GM10248 (cell line): ENCODE measurements around the gene HUNK.

ENCODE experiments used
- CTCF ChIA-PET: fragments of 300-600 bp; sonication (Branson Sonifier 250); formaldehyde crosslinking; extraction: SDS; loops from one replicate; lab custom pipeline; 2021; ENCODE audit warnings: antibody characterized with exemption; lab: Yijun Ruan, JAX
- POLR2A ChIA-PET: fragments of 350-650 bp; sonication (Branson Sonifier 250); formaldehyde crosslinking; extraction: SDS; loops from one replicate; lab custom pipeline; 2020; ENCODE audit warnings: antibody characterized with exemption; lab: Yijun Ruan, JAX
- DNase-seq: peaks from one replicate; pipeline ENCODE4 v3.0.0; 2012; ENCODE audit errors: extremely low spot score
- CTCF ChIP-seq: IDR thresholded peaks from 2 replicates; pipeline ENCODE4 v1.5.1; 2012; ENCODE audit warnings: mild to moderate bottlenecking, low read depth; ENCODE audit errors: extremely low read depth, missing control alignments, control extremely low read depth

Gene HUNK

GRCh38 chr21:31937303-31937702 lies 64.5 kb downstream of the HUNK start:
- TF ChIP-seq CTCF: no peak
- DNase-seq: no peak
- POLR2A ChIA-PET: no interaction called here
- CTCF ChIA-PET: no interaction called here

DNA sequence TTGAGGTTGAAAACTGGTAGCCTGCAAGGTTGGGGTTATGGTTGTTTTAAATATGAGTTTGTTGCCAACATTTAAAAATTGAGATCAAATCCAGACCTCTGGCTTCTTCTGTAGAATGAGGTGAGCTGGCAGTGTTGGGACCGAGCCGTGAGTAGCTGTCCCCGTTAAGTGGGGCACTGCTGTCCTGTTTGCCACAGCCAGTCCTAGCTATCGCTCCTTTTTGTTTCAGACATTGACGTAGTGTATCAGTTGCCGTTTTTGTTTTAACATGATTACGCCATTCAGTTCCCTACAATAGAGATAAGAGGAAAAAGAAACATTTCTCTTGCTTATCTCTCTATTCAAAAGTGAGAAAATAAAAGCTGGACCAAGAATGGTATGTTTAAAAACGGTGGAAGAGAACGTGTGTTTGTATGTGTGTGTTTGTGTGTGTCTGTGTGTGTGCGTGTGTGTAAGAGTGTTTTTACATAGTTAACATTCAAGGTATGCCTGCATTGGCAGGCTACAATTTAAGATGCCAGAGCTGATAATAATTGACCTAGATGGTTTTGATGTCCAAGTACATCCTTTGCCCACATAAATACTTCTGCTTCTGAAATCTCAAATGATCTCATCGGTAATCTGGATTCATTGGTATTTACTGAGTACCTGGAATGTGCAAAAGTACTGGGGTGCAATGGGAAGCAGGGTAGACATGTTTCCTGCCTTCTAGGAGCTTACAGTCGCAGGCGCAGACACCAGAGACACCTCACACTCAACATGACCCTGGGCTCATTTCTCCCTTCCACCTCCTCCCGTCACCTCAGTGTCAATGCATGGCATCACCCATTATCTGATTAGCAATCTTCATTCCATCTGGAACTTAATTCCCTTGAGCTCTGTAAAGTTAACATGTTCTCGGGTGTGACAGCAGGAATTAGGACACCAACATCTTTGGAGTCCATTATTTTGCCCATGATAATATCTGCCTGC lies 65.8 kb downstream of the HUNK start:
- no peak for DNase-seq
- CTCF ChIA-PET: no interaction called here
- no peak for TF ChIP-seq CTCF
- POLR2A ChIA-PET: no interaction called here

GRCh38 chr21:31941694-31942093 lies 68.9 kb downstream of the HUNK start:
- TF ChIP-seq CTCF: no peak
- ChIA-PET POLR2A (no interaction called here), CTCF (no interaction called here)
- DNase-seq: no peak

DNA sequence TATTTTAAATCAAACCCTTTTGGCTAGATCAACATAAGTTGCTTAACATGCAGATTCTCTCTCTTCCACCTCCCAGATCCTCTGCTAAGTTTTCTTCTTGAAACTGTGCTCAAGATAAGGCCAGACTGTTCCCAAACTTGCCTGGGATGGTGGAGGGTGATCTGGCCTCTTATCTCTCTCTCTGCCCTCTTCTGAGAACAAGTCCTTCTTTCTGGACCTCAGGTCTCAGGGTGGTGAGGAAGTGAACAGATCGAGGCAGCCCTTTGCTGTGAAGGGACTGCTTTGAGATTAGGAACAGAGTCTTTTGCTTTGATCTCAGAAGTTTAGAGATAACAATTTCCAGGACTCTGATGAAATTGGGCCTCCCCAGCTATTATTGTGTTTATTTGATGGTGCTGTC lies 70.7 kb downstream of the HUNK start:
- ChIA-PET CTCF (no interaction called here), POLR2A (no interaction called here)
- no peak for DNase-seq
- no peak for TF ChIP-seq CTCF

DNA sequence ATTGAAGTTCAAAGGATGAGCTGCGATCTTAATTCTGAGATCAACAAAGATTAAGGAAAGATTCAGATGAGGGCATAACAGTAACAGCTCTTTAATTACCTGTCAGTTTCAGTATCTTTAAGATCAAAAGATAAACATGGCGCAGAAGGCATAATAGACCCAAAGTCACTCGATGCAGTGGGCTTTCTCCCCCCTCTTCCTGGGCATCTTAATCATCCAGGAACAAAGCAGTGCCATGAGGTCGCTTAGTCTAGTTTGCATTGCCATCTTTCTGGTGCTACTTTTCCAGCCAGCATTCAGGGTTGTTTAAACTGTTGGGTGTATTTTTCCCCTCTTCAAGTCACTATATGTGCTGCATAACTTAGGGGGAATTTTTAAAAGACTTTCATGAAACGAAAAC lies 72.3 kb downstream of the HUNK start:
- POLR2A ChIA-PET: no interaction called here
- no peak for DNase-seq
- no peak for TF ChIP-seq CTCF
- CTCF ChIA-PET: interaction anchor here (1.7 kb wide), 1 partner anchor 68 kb away, joined by 3 read pairs; no protein-coding TSS in a partner anchor

- ChIA-PET POLR2A (no interaction called here), CTCF (interaction anchor here (0.7 to 1.7 kb wide), 2 partner anchors 69 to 574 kb away, joined by 3 read pairs; no protein-coding TSS in a partner anchor)
- DNase-seq: no peak
- TF ChIP-seq CTCF: no peak
These were observed 72.7 kb downstream of the HUNK start for GRCh38 chr21:31945546-31945945.
